Effector CD4-positive, alpha-beta T cell (primary cell): ENCODE measurements around the gene FAXDC2.
"Not testable (repeated sequence)": the region's sequence is repeated elsewhere in the genome, so short reads cannot be mapped to it uniquely, and the experiment has no call there.

Experiments used
- DNase-seq: peaks from one replicate; pipeline ENCODE4 v3.0.0-alpha.2; 2020

FAXDC2 gene

GRCh38 chr5:154860765-154861164 lies 10.4 kb upstream of the FAXDC2 start:
- DNase-seq, result no peak

GRCh38 chr5:154860123-154860522 lies 9.7 kb upstream of the FAXDC2 start:
- no peak for DNase-seq

- no peak for DNase-seq
Measured at GRCh38 chr5:154858972-154859871, 8.8 kb upstream of the FAXDC2 start.

- DNase-seq, result peak; percentile 96
Measured at GRCh38 chr5:154858297-154858971, 8.0 kb upstream of the FAXDC2 start, which contains the start of gene CNOT8. CNOT8 (plus strand) TSS chr5:154858627; CDS start chr5:154863279, 4,652 bp downstream.

- peak; percentile 84 for DNase-seq
Measured at GRCh38 chr5:154857530-154858296, 7.3 kb upstream of the FAXDC2 start.

- DNase-seq, result no peak
Measured at GRCh38 chr5:154851351-154851750, 948 bp upstream of the FAXDC2 start.

- DNase-seq, result no peak
Measured at GRCh38 chr5:154849791-154850201, 607 bp downstream of the FAXDC2 start.

GRCh38 chr5:154849264-154849785 lies 1.1 kb downstream of the FAXDC2 start:
- DNase-seq, result no peak

- DNase-seq, result no peak
Measured at GRCh38 chr5:154844809-154845208, 5.6 kb downstream of the FAXDC2 start.

- DNase-seq, result no peak
Measured at GRCh38 chr5:154842689-154843530, 7.5 kb downstream of the FAXDC2 start.

GRCh38 chr5:154841273-154841661 lies 9.1 kb downstream of the FAXDC2 start:
- DNase-seq, result no peak

GRCh38 chr5:154840435-154841272 lies 9.7 kb downstream of the FAXDC2 start:
- no peak for DNase-seq

GRCh38 chr5:154837009-154837901 lies 13.1 kb downstream of the FAXDC2 start:
- DNase-seq, result no peak

GRCh38 chr5:154836225-154836624 lies 14.2 kb downstream of the FAXDC2 start:
- DNase-seq, result no peak

GRCh38 chr5:154835701-154836052 lies 14.7 kb downstream of the FAXDC2 start:
- not testable (repeated sequence) for DNase-seq

GRCh38 chr5:154834053-154834452 lies 16.4 kb downstream of the FAXDC2 start:
- DNase-seq, result no peak

- DNase-seq, result not testable (repeated sequence)
Measured at GRCh38 chr5:154832804-154833203, 17.6 kb downstream of the FAXDC2 start.

GRCh38 chr5:154831451-154831850 lies 19.0 kb downstream of the FAXDC2 start:
- no peak for DNase-seq

- no peak for DNase-seq
Measured at GRCh38 chr5:154830596-154830995, 19.8 kb downstream of the FAXDC2 start.

GRCh38 chr5:154830219-154830595 lies 20.2 kb downstream of the FAXDC2 start:
- DNase-seq, result no peak
